NOMO-1 treated with dmso at 0.1 percent for 144 hours (cell line): ENCODE results near the gene ERLEC1.
"Not testable (repeated sequence)": the region's sequence is repeated elsewhere in the genome, so short reads cannot be mapped to it uniquely, and the experiment has no call there.

Experiments used
- DNase-seq: peaks from one replicate; lab custom pipeline; 2025; ENCODE audit not compliant: unreplicated experiment; lab: John Stamatoyannopoulos, UW

The ERLEC1 gene

GRCh38 chr2:53786705-53787613 is at the start of gene ERLEC1, which contains the start of gene ASB3:
TSS of gene ERLEC1 (plus strand) at chr2:53787044. CDS start at chr2:53787211, 167 bp downstream.
TSS of gene ASB3 (minus strand) at chr2:53786953. CDS start at chr2:53765572, 21,381 bp downstream.
- DNase-seq, result peak; percentile 83

GRCh38 chr2:53737091-53737490 is 49.8 kb upstream of the ERLEC1 start:
- DNase-seq, result no peak

GRCh38 chr2:53739032-53739431 is 47.8 kb upstream of the ERLEC1 start:
- no peak for DNase-seq

GRCh38 chr2:53740170-53740569 is 46.7 kb upstream of the ERLEC1 start:
- no peak for DNase-seq

- no peak for DNase-seq
These were observed 42.3 kb upstream of the ERLEC1 start for GRCh38 chr2:53744395-53745065.

- no peak for DNase-seq
These were observed 36.6 kb upstream of the ERLEC1 start for GRCh38 chr2:53750041-53750768.

- no peak for DNase-seq
These were observed 35.1 kb upstream of the ERLEC1 start for GRCh38 chr2:53751728-53752127.

GRCh38 chr2:53752385-53752784 is 34.5 kb upstream of the ERLEC1 start:
- no peak for DNase-seq

GRCh38 chr2:53753041-53753440 is 33.8 kb upstream of the ERLEC1 start:
- DNase-seq, result no peak

GRCh38 chr2:53755121-53755520 is 31.7 kb upstream of the ERLEC1 start:
- DNase-seq, result no peak

GRCh38 chr2:53756644-53757043 is 30.2 kb upstream of the ERLEC1 start:
- no peak for DNase-seq

- not testable (repeated sequence) for DNase-seq
These were observed 29.6 kb upstream of the ERLEC1 start for GRCh38 chr2:53757206-53757605.

- DNase-seq, result no peak
These were observed 21.1 kb upstream of the ERLEC1 start for GRCh38 chr2:53765767-53766166.

- DNase-seq, result peak; percentile 65
These were observed 19.2 kb upstream of the ERLEC1 start, which contains the start of gene CHAC2 for GRCh38 chr2:53767405-53768241. TSS of gene CHAC2 (plus strand) at chr2:53767804. CDS start at chr2:53767887, 83 bp downstream.

- DNase-seq, result no peak
These were observed 18.7 kb upstream of the ERLEC1 start for GRCh38 chr2:53768242-53768542.

- no peak for DNase-seq
These were observed 17.4 kb upstream of the ERLEC1 start for GRCh38 chr2:53769318-53769945.

- no peak for DNase-seq
These were observed 16.6 kb upstream of the ERLEC1 start for GRCh38 chr2:53770264-53770663.

- no peak for DNase-seq
These were observed 9.7 kb upstream of the ERLEC1 start for GRCh38 chr2:53777134-53777533.

- DNase-seq, result no peak
These were observed 8.2 kb upstream of the ERLEC1 start for GRCh38 chr2:53778536-53779162.

- DNase-seq, result no peak
These were observed 6.8 kb upstream of the ERLEC1 start for GRCh38 chr2:53780056-53780455.
